Measurements from ENCODE around the gene AP3B1.

AP3B1 gene

GRCh38 chr5:77958642-77959330 is 335.7 kb downstream of the AP3B1 start:
- Histone ChIP-seq H3K9me3 (peaks cover 8% of the 10 kb centered on the region; the same call in 1 of the 2 replicates), H3K27me3 (ENCODE audit: low read depth) (peaks cover 36% of the 10 kb centered on the region), H3K4me1 (peaks cover 30% of the 10 kb centered on the region), H3K4me3 (no peak overlapping the region), H3K36me3 (replicated peaks) (no peaks in the 10 kb centered on the region)
- peak; percentile 92 to 100 for DNase-seq (ENCODE audit: low spot score in 2 of 2)
- in situ Hi-C loops (cut with MboI; ENCODE audit: low sequenced_read_pairs): no loop called here

- Histone ChIP-seq H3K4me1 (peaks cover 30% of the 10 kb centered on the region), H3K9me3 (peaks cover 8% of the 10 kb centered on the region; the same call in 1 of the 2 replicates), H3K36me3 (replicated peaks) (no peaks in the 10 kb centered on the region), H3K4me3 (peak overlapping the region; percentile 10; the same call in 1 of the 2 replicates), H3K27me3 (ENCODE audit: low read depth) (peaks cover 32% of the 10 kb centered on the region)
- DNase-seq (ENCODE audit: low spot score in 2 of 2): peak; percentile 89 to 94
- in situ Hi-C loops (cut with MboI; ENCODE audit: low sequenced_read_pairs): no loop called here
Measured at GRCh38 chr5:77957931-77958521, 336.5 kb downstream of the AP3B1 start.

- H3K9me3 ChIP-seq: peaks cover 8% of the 10 kb centered on the region; the same call in 1 of the 2 replicates
- H3K4me1 ChIP-seq: peaks cover 30% of the 10 kb centered on the region
- in situ Hi-C loops (cut with MboI; ENCODE audit: low sequenced_read_pairs): no loop called here
- no peaks in the 10 kb centered on the region for H3K36me3 ChIP-seq (replicated peaks)
- DNase-seq (ENCODE audit: low spot score in 2 of 2): no peak
- H3K27me3 ChIP-seq (ENCODE audit: low read depth): peaks cover 29% of the 10 kb centered on the region
- H3K4me3 ChIP-seq: peak overlapping the region; percentile 10; the same call in 1 of the 2 replicates
Measured at GRCh38 chr5:77957516-77957915, 337.0 kb downstream of the AP3B1 start.

GRCh38 chr5:77957081-77957480 is 337.4 kb downstream of the AP3B1 start:
- in situ Hi-C loops (cut with MboI; ENCODE audit: low sequenced_read_pairs): no loop called here
- Histone ChIP-seq H3K4me1 (peaks cover 30% of the 10 kb centered on the region), H3K36me3 (replicated peaks) (no peaks in the 10 kb centered on the region), H3K4me3 (no peak overlapping the region), H3K27me3 (ENCODE audit: low read depth) (peaks cover 24% of the 10 kb centered on the region), H3K9me3 (peaks cover 8% of the 10 kb centered on the region; the same call in 1 of the 2 replicates)
- DNase-seq (ENCODE audit: low spot score in 2 of 2): no peak

- Histone ChIP-seq H3K4me3 (no peak overlapping the region), H3K4me1 (peaks cover 26% of the 10 kb centered on the region), H3K36me3 (replicated peaks) (no peaks in the 10 kb centered on the region), H3K27me3 (ENCODE audit: low read depth) (peaks cover 12% of the 10 kb centered on the region), H3K9me3 (peaks cover 8% of the 10 kb centered on the region; the same call in 1 of the 2 replicates)
- in situ Hi-C loops (cut with MboI; ENCODE audit: low sequenced_read_pairs): no loop called here
- no peak for DNase-seq (ENCODE audit: low spot score in 2 of 2)
Measured at GRCh38 chr5:77955577-77955976, 338.9 kb downstream of the AP3B1 start.

DNA sequence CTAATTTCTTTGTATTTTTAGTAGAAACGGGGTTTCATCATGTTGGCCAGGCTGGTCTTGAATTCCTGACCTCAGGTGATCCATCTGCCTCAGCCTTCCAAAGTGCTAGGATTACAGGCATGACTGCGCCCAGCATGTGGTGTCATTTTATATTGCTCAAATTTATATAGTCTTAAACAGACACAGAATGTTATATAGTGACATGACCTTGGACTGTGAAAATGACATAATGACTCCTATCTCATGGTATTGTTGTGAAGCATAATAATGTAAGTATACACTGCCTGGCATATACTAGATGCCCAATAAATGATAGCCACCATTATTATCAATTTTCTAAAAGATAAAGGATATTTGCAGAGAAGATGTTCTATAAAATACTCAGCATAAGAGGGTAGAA is 341.1 kb downstream of the AP3B1 start:
- Histone ChIP-seq H3K27me3 (ENCODE audit: low read depth) (peaks cover 12% of the 10 kb centered on the region), H3K4me3 (no peak overlapping the region), H3K36me3 (replicated peaks) (no peaks in the 10 kb centered on the region), H3K9me3 (peaks cover 8% of the 10 kb centered on the region; the same call in 1 of the 2 replicates), H3K4me1 (peaks cover 7% of the 10 kb centered on the region)
- DNase-seq (ENCODE audit: low spot score in 2 of 2): no peak
- in situ Hi-C loops (cut with MboI; ENCODE audit: low sequenced_read_pairs): no loop called here

DNA sequence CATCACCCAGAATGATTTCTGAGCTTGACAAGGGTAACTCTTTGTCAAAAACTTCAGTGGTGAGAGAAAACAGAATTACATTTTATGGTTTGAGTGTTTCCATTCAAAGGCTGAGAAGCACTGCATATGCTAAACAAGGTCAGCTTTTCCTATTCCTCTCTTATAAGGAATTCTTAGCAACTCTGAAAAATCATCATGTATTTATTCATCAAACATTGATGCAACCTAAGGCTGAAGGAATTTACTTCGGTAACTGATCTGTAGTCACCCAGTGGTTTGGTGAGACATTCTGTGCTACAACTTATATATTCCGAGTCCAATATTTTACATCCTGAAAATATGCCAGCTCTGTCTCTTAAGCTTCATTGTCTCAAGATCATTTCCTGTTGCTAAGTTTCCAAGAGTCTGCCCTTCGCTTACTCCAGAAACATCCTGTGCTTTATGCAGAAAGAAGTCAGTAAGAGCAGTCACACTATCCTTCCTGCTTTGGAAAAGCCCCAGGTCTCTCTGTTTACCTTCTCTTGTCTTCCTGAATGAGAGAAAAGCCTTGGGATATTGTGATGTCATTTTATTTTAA is 341.8 kb downstream of the AP3B1 start:
- in situ Hi-C loops (cut with MboI; ENCODE audit: low sequenced_read_pairs): no loop called here
- Histone ChIP-seq H3K9me3 (peaks cover 8% of the 10 kb centered on the region; the same call in 1 of the 2 replicates), H3K27me3 (ENCODE audit: low read depth) (peaks cover 12% of the 10 kb centered on the region), H3K4me3 (no peak overlapping the region), H3K4me1 (peaks cover 3% of the 10 kb centered on the region; the same call in 1 of the 2 replicates), H3K36me3 (replicated peaks) (no peaks in the 10 kb centered on the region)
- DNase-seq (ENCODE audit: low spot score in 2 of 2): no peak

Data from HAP-1 (cell line).